DMS53 treated with DMSO at 0.1 percent for 48 hours (cell line): ENCODE data around the gene YRDC.
A peak's percentile ranks its signal among the peaks of the same experiment; 100 is the strongest.

ENCODE experiments used
- DNase-seq: peaks from one replicate; lab custom pipeline; 2025; ENCODE audit not compliant: unreplicated experiment; lab: John Stamatoyannopoulos, UW

The YRDC gene

GRCh38 chr1:37807555-37808368, at the start of gene YRDC, which contains the start of gene C1orf122:
TSS of gene YRDC (minus strand) at chr1:37808208. CDS start at chr1:37808180, 28 bp downstream.
TSS of gene C1orf122 (plus strand) at chr1:37807790. CDS start at chr1:37808405, 615 bp downstream.
- DNase-seq: peak; percentile 84

- no peak for DNase-seq
These were observed 46.4 kb upstream of the YRDC start for GRCh38 chr1:37854406-37854805.

GRCh38 chr1:37853157-37853556, 45.1 kb upstream of the YRDC start:
- no peak for DNase-seq

GRCh38 chr1:37851782-37852210, 43.8 kb upstream of the YRDC start:
- DNase-seq: no peak

GRCh38 chr1:37851262-37851661, 43.3 kb upstream of the YRDC start:
- DNase-seq: no peak

GRCh38 chr1:37850352-37850955, 42.4 kb upstream of the YRDC start:
- no peak for DNase-seq

- DNase-seq: no peak
These were observed 41.5 kb upstream of the YRDC start for GRCh38 chr1:37849480-37849879.

GRCh38 chr1:37846647-37847339, 38.8 kb upstream of the YRDC start:
- no peak for DNase-seq

GRCh38 chr1:37845786-37846185, 37.8 kb upstream of the YRDC start:
- DNase-seq: no peak

- DNase-seq: no peak
These were observed 37.1 kb upstream of the YRDC start for GRCh38 chr1:37845049-37845646.

- no peak for DNase-seq
These were observed 36.5 kb upstream of the YRDC start for GRCh38 chr1:37844536-37844935.

GRCh38 chr1:37841652-37842051, 33.6 kb upstream of the YRDC start:
- DNase-seq: no peak

- DNase-seq: no peak
These were observed 32.7 kb upstream of the YRDC start for GRCh38 chr1:37840711-37841110.

GRCh38 chr1:37839676-37840075, 31.7 kb upstream of the YRDC start:
- DNase-seq: no peak

- no peak for DNase-seq
These were observed 28.8 kb upstream of the YRDC start for GRCh38 chr1:37836788-37837187.

GRCh38 chr1:37831809-37832208, 23.8 kb upstream of the YRDC start:
- no peak for DNase-seq

- DNase-seq: no peak
These were observed 23.1 kb upstream of the YRDC start for GRCh38 chr1:37831109-37831508.

GRCh38 chr1:37828410-37829074, 20.5 kb upstream of the YRDC start:
- no peak for DNase-seq

GRCh38 chr1:37825506-37825905, 17.5 kb upstream of the YRDC start:
- DNase-seq: no peak

GRCh38 chr1:37824001-37824400, 16.0 kb upstream of the YRDC start:
- no peak for DNase-seq
